HG02678 (cell line): ENCODE measurements around the gene LRP1B.
A peak's percentile ranks its signal among the peaks of the same experiment; 100 is the strongest.

ENCODE experiments used
- ATAC-seq: cut with Tn5 transposase; IDR thresholded peaks from one replicate; pipeline ENCODE4 v1.9.1; 2021; ENCODE audit warnings: mild to moderate bottlenecking, moderate library complexity; ENCODE audit not compliant: unreplicated experiment

The LRP1B gene

GRCh38 chr2:140786585-140786984 is 1344.2 kb downstream of the LRP1B start:
- no peak for ATAC-seq

- no peak for ATAC-seq
Measured at GRCh38 chr2:140775411-140775810, 1355.4 kb downstream of the LRP1B start.

GRCh38 chr2:140770645-140771044 is 1360.2 kb downstream of the LRP1B start:
- ATAC-seq, result no peak

- no peak for ATAC-seq
Measured at GRCh38 chr2:140761807-140762206, 1369.0 kb downstream of the LRP1B start.

- ATAC-seq, result no peak
Measured at GRCh38 chr2:140759426-140760156, 1371.2 kb downstream of the LRP1B start.

- ATAC-seq, result peak; percentile 80
Measured at GRCh38 chr2:140747665-140748064, 1383.2 kb downstream of the LRP1B start.

- ATAC-seq, result peak; percentile 8
Measured at GRCh38 chr2:140747090-140747489, 1383.7 kb downstream of the LRP1B start.

GRCh38 chr2:140744379-140744778 is 1386.4 kb downstream of the LRP1B start:
- no peak for ATAC-seq

GRCh38 chr2:140737006-140737405 is 1393.8 kb downstream of the LRP1B start:
- no peak for ATAC-seq

- ATAC-seq, result no peak
Measured at GRCh38 chr2:140734992-140735391, 1395.8 kb downstream of the LRP1B start.

- ATAC-seq, result no peak
Measured at GRCh38 chr2:140718999-140719398, 1411.8 kb downstream of the LRP1B start.

GRCh38 chr2:140717481-140717880 is 1413.3 kb downstream of the LRP1B start:
- no peak for ATAC-seq

- ATAC-seq, result no peak
Measured at GRCh38 chr2:140714586-140714985, 1416.2 kb downstream of the LRP1B start.

- ATAC-seq, result no peak
Measured at GRCh38 chr2:140711867-140712266, 1418.9 kb downstream of the LRP1B start.

GRCh38 chr2:140701726-140702125 is 1429.1 kb downstream of the LRP1B start:
- ATAC-seq, result no peak

GRCh38 chr2:140698636-140699035 is 1432.2 kb downstream of the LRP1B start:
- ATAC-seq, result no peak

GRCh38 chr2:140696449-140696848 is 1434.4 kb downstream of the LRP1B start:
- ATAC-seq, result no peak

- no peak for ATAC-seq
Measured at GRCh38 chr2:140695155-140695554, 1435.7 kb downstream of the LRP1B start.

- no peak for ATAC-seq
Measured at GRCh38 chr2:140687825-140688224, 1443.0 kb downstream of the LRP1B start.

- no peak for ATAC-seq
Measured at GRCh38 chr2:140683658-140684057, 1447.2 kb downstream of the LRP1B start.

GRCh38 chr2:140680862-140681261 is 1450.0 kb downstream of the LRP1B start:
- ATAC-seq, result no peak

- ATAC-seq, result no peak
Measured at GRCh38 chr2:140679752-140680151, 1451.1 kb downstream of the LRP1B start.

- no peak for ATAC-seq
Measured at GRCh38 chr2:140669911-140670310, 1460.9 kb downstream of the LRP1B start.
